GM18858 (cell line): ENCODE data around the gene PSEN1.

Experiments
- ATAC-seq: cut with Tn5 transposase; IDR thresholded peaks from one replicate; pipeline ENCODE4 v1.9.1; 2021; ENCODE audit not compliant: unreplicated experiment

PSEN1 gene

DNA sequence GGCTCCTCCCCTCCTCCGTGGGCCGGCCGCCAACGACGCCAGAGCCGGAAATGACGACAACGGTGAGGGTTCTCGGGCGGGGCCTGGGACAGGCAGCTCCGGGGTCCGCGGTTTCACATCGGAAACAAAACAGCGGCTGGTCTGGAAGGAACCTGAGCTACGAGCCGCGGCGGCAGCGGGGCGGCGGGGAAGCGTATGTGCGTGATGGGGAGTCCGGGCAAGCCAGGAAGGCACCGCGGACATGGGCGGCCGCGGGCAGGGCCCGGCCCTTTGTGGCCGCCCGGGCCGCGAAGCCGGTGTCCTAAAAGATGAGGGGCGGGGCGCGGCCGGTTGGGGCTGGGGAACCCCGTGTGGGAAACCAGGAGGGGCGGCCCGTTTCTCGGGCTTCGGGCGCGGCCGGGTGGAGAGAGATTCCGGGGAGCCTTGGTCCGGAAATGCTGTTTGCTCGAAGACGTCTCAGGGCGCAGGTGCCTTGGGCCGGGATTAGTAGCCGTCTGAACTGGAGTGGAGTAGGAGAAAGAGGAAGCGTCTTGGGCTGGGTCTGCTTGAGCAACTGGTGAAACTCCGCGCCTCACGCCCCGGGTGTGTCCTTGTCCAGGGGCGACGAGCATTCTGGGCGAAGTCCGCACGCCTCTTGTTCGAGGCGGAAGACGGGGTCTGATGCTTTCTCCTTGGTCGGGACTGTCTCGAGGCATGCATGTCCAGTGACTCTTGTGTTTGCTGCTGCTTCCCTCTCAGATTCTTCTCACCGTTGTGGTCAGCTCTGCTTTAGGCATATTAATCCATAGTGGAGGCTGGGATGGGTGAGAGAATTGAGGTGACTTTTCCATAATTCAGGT is at the start of gene PSEN1:
Gene PSEN1, plus strand, starts transcription at position 121 of the 839 bp plus-strand sequence. CDS start 11,513 bp downstream, outside the sequence.
- ATAC-seq = peak; percentile 67

- no peak for ATAC-seq
Measured at GRCh38 chr14:73091044-73091443, 45.3 kb upstream of the PSEN1 start.

GRCh38 chr14:73097421-73097820 is 38.9 kb upstream of the PSEN1 start:
- no peak for ATAC-seq

DNA sequence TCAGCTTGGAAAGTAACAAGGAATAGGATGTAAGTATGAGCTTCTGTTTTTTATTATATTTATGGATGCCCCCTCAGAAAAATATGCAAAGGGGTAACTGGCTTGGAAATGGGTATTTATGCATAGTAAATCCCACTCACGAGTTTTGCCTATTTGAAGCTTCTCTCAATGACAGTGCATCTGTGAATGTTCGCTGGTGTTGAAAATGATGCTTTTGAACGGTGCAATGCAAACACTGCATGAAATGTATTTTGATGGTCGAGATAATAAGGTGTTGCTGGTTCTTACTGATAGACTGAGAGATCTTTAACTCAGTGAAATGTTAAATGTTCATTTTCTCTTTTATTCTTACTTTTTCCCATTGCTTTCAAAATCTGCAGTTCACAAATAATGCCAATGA is 36.0 kb upstream of the PSEN1 start:
- ATAC-seq = no peak

GRCh38 chr14:73102806-73103497 is 33.4 kb upstream of the PSEN1 start:
- no peak for ATAC-seq

DNA sequence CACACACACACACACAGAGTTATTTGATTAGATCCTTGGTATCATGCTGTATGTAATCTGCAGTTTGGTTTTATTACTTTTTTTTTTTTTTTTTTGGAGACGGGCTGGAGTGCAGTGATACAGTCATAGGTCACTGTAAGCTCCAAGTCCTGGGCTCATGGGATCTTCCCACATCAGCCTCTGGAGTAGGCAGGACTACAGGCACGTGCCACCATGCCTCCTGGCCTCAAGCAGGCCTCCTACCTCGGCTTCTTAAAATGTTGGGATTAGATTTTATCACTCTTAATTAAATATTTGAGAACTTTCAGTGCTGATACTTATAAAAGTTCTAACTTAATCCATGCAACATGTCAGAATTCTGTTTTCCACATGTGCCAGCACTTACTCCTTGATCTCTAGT is 31.3 kb upstream of the PSEN1 start:
- ATAC-seq = no peak

GRCh38 chr14:73105727-73106126 is 30.6 kb upstream of the PSEN1 start:
- no peak for ATAC-seq

- ATAC-seq = no peak
Measured at GRCh38 chr14:73116079-73116665, 20.1 kb upstream of the PSEN1 start.

- ATAC-seq = no peak
Measured at GRCh38 chr14:73124180-73124894, 12.0 kb upstream of the PSEN1 start.

DNA sequence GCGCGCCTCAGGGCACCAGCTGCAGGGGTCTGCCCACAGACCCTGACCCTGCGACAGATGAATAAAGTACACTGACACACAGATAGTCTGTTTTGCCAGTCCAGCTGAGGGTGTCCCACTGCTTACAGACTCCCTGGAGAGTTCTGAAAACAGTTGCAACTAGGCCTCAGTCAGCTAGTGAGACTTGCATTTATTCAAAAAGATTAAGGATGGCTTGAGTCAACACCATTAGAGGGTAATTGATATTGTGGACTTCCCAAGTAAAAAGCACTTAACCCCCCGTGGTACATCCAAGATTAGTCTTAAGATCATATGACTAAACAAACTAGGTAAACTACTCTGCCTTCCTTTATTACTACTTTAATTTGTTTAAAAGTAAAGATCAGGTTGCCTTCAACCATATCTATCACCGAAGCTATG is 11.1 kb upstream of the PSEN1 start:
- no peak for ATAC-seq

DNA sequence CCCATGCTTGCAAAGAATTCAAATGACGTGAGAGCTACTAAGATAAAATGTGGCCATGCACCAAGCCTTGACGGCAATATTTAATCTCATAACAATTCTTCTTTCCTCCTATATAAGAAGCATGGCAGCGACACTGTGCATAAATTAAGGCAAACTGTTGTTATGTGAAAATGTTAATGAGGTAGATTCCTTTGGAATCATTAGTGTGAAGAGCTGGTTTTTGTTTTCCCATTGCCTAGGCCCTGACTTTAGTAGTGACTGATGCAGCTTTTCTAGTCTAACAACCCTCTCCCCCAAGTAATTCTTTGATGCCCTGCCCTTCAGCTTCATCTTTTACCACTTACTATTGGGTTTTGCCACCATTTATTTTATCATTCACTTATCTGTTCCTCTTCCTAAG is 10.6 kb upstream of the PSEN1 start:
- ATAC-seq = no peak

DNA sequence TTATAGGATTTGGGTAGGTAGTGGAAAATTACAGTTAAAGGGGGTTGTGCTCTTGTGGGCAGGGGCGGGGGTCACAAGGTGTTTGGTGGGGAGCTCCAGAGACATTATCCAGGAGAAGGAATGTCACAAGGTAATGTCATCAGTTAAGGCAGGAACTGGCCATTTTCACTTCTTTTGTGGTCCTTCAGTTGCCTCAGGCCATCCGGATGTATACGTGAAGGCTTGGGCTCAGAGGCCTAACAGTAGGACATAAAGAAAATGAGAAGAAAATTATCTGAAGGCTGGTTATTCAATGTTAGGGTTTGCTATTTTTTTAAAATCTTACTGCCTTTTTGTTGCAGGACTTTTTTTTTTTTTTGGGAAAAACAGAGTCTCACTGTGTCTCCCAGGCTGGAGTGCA is 2.5 kb upstream of the PSEN1 start:
- no peak for ATAC-seq

DNA sequence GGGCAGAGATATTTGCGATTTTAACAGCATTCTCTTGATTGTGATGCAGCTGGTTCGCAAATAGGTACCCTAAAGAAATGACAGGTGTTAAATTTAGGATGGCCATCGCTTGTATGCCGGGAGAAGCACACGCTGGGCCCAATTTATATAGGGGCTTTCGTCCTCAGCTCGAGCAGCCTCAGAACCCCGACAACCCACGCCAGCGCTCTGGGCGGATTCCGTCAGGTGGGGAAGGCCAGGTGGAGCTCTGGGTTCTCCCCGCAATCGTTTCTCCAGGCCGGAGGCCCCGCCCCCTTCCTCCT is 271 bp upstream of the PSEN1 start:
- no peak for ATAC-seq

GRCh38 chr14:73140811-73141323 is 4.6 kb downstream of the PSEN1 start:
- no peak for ATAC-seq

- ATAC-seq = no peak
Measured at GRCh38 chr14:73142216-73142615, 5.9 kb downstream of the PSEN1 start.

- no peak for ATAC-seq
Measured at GRCh38 chr14:73143003-73143402, 6.7 kb downstream of the PSEN1 start.

DNA sequence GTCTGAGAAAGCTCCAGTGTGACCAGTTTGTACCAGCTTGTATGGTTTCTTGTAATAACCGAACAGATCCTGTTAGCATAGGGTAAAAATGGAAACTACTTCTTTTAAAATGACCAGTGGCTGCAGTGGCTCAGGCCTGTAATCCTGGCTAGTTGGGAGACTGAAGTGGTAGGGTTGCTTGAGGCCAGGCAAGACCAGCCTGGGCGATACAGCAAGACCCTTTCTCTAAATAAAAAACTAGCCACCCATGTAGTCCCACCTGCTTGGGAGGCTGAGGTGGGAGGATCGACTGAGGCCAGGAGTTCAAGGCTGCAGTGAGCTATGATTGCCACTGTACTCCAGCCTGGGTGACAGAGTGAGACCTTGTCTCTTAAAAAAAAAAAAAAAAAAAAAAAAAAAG is 7.3 kb downstream of the PSEN1 start:
- ATAC-seq = no peak

DNA sequence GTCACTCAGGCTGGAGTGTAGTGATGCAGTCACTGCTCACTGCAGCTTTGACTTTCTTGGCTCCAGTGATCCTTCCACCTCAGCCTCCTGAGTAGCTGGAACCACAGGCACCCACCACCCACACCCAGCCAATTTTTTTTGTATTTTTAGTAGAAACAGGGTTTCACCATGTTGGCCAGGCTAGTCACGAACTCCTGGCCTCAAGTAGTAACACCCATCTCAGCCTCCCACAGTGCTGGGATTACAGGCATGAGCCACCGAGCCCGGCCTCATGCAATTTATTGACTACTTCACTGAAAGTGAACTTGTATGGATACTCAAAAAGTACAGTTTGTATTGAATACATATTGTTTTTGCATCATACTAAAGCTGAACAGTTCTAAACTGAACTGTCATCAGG is 9.1 kb downstream of the PSEN1 start:
- no peak for ATAC-seq

DNA sequence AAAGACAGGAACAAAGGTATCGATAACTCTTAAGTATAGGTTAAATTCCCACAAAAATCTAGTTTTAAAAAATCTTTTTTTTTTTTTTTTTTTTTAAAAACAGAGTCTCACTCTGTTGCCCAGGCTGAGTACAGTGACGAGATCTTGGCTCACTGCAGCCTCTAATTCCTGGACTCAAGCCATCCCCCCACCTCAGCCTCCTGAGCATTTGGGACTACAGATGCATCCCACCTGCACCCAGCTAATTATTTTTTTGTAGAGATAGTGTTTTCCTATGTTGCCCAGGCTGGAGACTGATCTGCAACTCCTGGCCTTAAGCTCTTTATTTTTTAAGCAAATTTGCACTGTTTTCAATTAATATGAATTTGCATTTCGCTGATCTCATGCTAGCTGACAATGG is 9.8 kb downstream of the PSEN1 start:
- no peak for ATAC-seq

GRCh38 chr14:73149753-73150152 is 13.4 kb downstream of the PSEN1 start:
- no peak for ATAC-seq

- no peak for ATAC-seq
Measured at GRCh38 chr14:73153272-73153671, 17.0 kb downstream of the PSEN1 start.
